KOPT-K1 (cell line): ENCODE data around the gene RARB.

Experiments
- H3K27ac ChIP-seq: fragments of 200-600 bp; sonication (generic); 2 replicates; pipeline ENCODE4 v1.5.1; 2016; ENCODE audit warnings: antibody characterized with exemption, mild to moderate bottlenecking, low read depth, low read length; ENCODE audit not compliant: poor library complexity, severe bottlenecking
- H3K36me3 ChIP-seq: fragments of 200-600 bp; sonication (generic); 2 replicates; pipeline ENCODE4 v1.5.1; 2017; ENCODE audit warnings: antibody characterized with exemption, mild to moderate bottlenecking, low read length, moderate library complexity; ENCODE audit not compliant: insufficient read depth
- H3K9me3 ChIP-seq: fragments of 200-600 bp; sonication (generic); 2 replicates; pipeline ENCODE4 v1.5.1; 2017; ENCODE audit warnings: antibody characterized with exemption, low read length, mild to moderate bottlenecking; ENCODE audit not compliant: insufficient read depth, poor library complexity, severe bottlenecking

RARB gene

DNA sequence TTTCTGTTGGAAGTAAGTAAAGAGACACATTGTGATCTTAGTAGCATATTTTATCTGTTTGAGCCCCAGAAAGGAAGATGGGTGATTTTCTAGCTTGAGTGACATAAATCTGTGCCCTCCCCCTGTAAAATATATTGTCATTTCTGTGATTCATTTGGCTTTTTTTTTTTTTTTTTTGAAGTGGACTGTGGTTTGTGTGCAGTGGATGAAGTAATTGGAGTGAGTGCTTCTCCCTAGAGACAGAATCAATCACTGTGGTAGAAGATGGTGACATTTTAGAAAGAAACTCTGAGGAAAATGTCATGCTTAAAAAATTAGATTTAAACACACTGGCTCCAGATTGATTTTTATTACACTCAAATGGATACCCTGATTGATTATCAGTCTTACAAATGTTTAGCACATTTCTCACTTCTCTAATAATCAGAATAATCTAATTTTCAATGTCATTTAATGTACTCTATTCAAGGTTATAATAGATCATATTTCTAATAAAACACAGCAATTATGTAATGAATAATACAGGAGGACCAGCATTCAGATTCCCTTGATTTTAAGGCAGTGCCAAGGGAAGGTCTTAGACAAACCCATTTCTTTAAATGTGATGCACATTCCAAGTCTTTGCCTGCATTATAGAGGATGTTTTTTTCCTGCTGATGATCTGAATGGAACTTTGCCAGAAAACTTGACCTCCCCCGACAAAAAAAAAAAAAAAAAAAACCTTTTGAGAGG lies 120.0 kb downstream of the RARB start:
- Histone ChIP-seq H3K9me3 (no peaks in the 10 kb centered on the region), H3K27ac (no peak overlapping the region), H3K36me3 (no peaks in the 10 kb centered on the region)

DNA sequence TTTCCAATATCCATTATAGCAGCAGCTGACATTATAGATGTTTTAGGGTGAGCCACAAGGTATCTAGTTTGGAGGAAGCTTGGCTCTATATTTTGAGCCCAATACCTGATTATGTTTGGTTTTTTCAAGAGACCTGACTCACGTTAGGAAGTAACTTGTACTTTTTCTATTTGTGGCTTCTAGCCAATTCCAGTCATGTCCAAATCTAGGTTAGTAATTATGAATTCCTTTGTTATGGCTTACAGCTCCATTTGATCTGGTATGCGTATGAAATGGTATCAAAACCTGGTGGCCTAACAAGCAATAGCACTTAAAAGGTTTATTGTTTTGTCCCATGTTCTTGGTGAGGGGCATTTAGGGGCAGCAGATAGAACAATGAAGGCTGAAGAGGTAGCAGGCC lies 120.8 kb downstream of the RARB start:
- Histone ChIP-seq H3K36me3 (no peaks in the 10 kb centered on the region), H3K9me3 (no peaks in the 10 kb centered on the region), H3K27ac (no peak overlapping the region)

GRCh38 chr3:25552251-25552650 lies 124.2 kb downstream of the RARB start:
- Histone ChIP-seq H3K27ac (no peak overlapping the region), H3K9me3 (no peaks in the 10 kb centered on the region), H3K36me3 (no peaks in the 10 kb centered on the region)

GRCh38 chr3:25554376-25554775 lies 126.3 kb downstream of the RARB start:
- Histone ChIP-seq H3K27ac (no peak overlapping the region), H3K36me3 (no peaks in the 10 kb centered on the region), H3K9me3 (no peaks in the 10 kb centered on the region)

- Histone ChIP-seq H3K9me3 (no peaks in the 10 kb centered on the region), H3K36me3 (no peaks in the 10 kb centered on the region), H3K27ac (no peak overlapping the region)
Measured at GRCh38 chr3:25555695-25556437, 127.8 kb downstream of the RARB start.

- no peaks in the 10 kb centered on the region for H3K9me3 ChIP-seq
- no peak overlapping the region for H3K27ac ChIP-seq
- H3K36me3 ChIP-seq = no peaks in the 10 kb centered on the region
Measured at GRCh38 chr3:25556447-25556846, 128.4 kb downstream of the RARB start.

DNA sequence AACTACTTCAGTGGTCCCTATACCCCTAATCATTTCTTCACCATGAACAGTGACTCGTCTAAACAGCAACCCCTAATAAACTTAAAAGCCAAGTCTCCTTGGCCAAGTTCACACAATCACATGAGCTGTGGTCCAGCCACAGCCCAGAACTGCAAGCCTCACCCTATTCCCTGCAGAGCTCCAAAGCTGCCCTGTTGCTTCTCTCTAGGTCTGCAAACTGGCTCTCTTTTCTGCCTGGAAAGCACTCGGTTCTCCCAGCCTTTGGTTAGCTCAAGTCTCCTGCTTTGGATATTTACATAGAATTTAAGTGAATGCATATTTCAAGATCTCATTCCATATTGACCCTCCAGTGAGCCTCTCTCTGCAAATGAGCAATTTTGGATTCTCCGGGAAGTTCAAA lies 129.6 kb downstream of the RARB start:
- Histone ChIP-seq H3K27ac (no peak overlapping the region), H3K36me3 (no peaks in the 10 kb centered on the region), H3K9me3 (no peaks in the 10 kb centered on the region)

GRCh38 chr3:25558121-25558520 lies 130.1 kb downstream of the RARB start:
- no peaks in the 10 kb centered on the region for H3K9me3 ChIP-seq

DNA sequence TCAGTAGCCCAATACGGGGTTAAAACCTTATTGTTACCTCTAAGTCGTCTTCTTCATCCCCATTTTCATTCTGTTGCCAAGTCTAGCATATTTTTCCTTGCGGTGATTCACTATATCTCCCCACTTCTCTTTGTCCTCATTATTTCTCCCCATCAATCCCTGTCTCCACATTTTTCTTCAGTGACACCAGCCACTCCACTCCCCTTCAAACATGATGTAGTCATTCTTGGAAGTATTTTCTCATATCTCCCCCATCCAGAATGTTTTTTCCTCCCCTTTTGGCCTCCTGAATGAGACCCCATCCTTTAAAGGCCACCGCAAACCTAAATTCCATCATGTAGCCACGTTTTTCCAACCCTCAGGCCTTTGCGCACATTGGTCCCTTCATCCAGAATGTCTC lies 130.7 kb downstream of the RARB start:
- no peak overlapping the region for H3K27ac ChIP-seq
- no peaks in the 10 kb centered on the region for H3K9me3 ChIP-seq
- no peaks in the 10 kb centered on the region for H3K36me3 ChIP-seq

More at GRCh38 chr3:25558121-25558520, 130.1 kb downstream of the RARB start:
- H3K36me3 ChIP-seq = no peaks in the 10 kb centered on the region
- no peak overlapping the region for H3K27ac ChIP-seq

GRCh38 chr3:25563601-25564000 lies 135.5 kb downstream of the RARB start:
- no peaks in the 10 kb centered on the region for H3K9me3 ChIP-seq
- no peaks in the 10 kb centered on the region for H3K36me3 ChIP-seq
- H3K27ac ChIP-seq = no peak overlapping the region

GRCh38 chr3:25564075-25564474 lies 136.0 kb downstream of the RARB start:
- H3K36me3 ChIP-seq = no peaks in the 10 kb centered on the region
- H3K9me3 ChIP-seq = no peaks in the 10 kb centered on the region
- H3K27ac ChIP-seq = no peak overlapping the region

DNA sequence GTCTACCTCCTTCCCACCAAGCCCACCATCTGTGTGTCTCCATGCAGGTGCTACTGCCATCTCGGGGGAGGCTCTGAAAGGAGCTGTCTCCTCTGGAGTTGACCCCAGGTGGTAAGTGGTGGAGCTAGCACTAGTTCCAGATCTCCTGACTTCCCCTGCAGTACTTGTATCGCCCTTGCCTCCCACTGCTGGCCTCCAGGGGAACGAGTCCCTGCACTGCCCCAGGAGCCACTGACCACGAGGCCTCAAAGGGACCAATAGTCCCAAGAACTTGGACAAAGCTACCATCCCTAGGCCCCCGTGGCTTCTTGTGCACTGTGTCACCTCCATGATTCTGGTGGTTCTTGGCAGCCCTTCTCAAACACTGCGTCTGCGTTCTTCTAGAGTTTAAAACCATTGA lies 137.7 kb downstream of the RARB start:
- Histone ChIP-seq H3K9me3 (no peaks in the 10 kb centered on the region), H3K36me3 (no peaks in the 10 kb centered on the region), H3K27ac (no peak overlapping the region)

DNA sequence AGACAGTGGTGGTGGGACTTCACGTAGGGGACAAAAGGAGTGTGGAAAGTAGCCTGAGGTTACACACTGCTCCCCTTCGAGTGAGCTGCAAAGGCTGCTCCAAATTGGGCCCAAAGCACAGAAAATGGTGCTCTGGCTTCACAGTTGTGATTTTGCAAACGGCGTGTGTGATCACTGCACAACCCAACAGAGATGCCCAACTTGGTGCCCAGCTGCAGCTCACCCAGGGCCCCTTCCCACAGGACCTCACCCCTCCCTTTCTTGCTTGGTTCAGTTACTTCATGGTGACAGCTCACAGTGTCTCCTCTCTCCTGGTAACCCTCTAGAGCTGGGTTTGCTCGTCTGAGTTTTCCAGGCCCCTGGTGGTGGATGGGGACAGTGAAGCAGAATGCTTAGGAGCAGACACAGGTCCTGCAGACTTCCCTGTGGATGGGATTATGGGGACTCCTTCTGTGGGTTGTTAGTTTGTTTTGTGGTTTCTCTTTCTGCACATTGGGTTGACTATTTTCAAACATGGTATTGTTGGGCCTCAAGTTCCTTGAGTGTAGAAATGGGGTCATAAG lies 138.4 kb downstream of the RARB start:
- Histone ChIP-seq H3K27ac (no peak overlapping the region), H3K36me3 (no peaks in the 10 kb centered on the region), H3K9me3 (no peaks in the 10 kb centered on the region)

GRCh38 chr3:25567388-25567787 lies 139.3 kb downstream of the RARB start:
- no peaks in the 10 kb centered on the region for H3K36me3 ChIP-seq
- H3K9me3 ChIP-seq = no peaks in the 10 kb centered on the region
- H3K27ac ChIP-seq = no peak overlapping the region

- H3K9me3 ChIP-seq = no peaks in the 10 kb centered on the region
- H3K27ac ChIP-seq = no peak overlapping the region
- H3K36me3 ChIP-seq = no peaks in the 10 kb centered on the region
Measured at GRCh38 chr3:25567806-25568524, 139.9 kb downstream of the RARB start.
